ENCODE measurements around the gene CFAP52.
"Not testable (repeated sequence)": the region's sequence is repeated elsewhere in the genome, so short reads cannot be mapped to it uniquely, and the experiment has no call there.

Gene CFAP52

GRCh38 chr17:9576521-9577372, at the start of gene CFAP52:
CFAP52 (plus strand) TSS chr17:9576642; CDS start chr17:9576696, 54 bp downstream.
- peak; percentile 53 to 57 for DNase-seq (ENCODE audit: low read depth in 2 of 2)

- DNase-seq (ENCODE audit: low read depth in 2 of 2): no peak
Observed at GRCh38 chr17:9527788-9528187, 48.7 kb upstream of the CFAP52 start.

GRCh38 chr17:9529033-9529700, 47.3 kb upstream of the CFAP52 start:
- no peak for DNase-seq (ENCODE audit: low read depth in 2 of 2)

- DNase-seq (ENCODE audit: low read depth in 2 of 2): no peak
Observed at GRCh38 chr17:9531034-9531433, 45.4 kb upstream of the CFAP52 start.

GRCh38 chr17:9532715-9533114, 43.7 kb upstream of the CFAP52 start:
- DNase-seq (ENCODE audit: low read depth in 2 of 2): no peak

- DNase-seq (ENCODE audit: low read depth in 2 of 2): no peak
Observed at GRCh38 chr17:9533441-9533840, 43.0 kb upstream of the CFAP52 start.

GRCh38 chr17:9536061-9536460, 40.4 kb upstream of the CFAP52 start:
- no peak for DNase-seq (ENCODE audit: low read depth in 2 of 2)

GRCh38 chr17:9537177-9537776, 39.2 kb upstream of the CFAP52 start:
- DNase-seq (ENCODE audit: low read depth in 2 of 2): no peak

- no peak for DNase-seq (ENCODE audit: low read depth in 2 of 2)
Observed at GRCh38 chr17:9538626-9539025, 37.8 kb upstream of the CFAP52 start.

- DNase-seq (ENCODE audit: low read depth in 2 of 2): no peak
Observed at GRCh38 chr17:9541718-9542117, 34.7 kb upstream of the CFAP52 start.

- DNase-seq (ENCODE audit: low read depth in 2 of 2): no peak
Observed at GRCh38 chr17:9544221-9544620, 32.2 kb upstream of the CFAP52 start.

- no peak for DNase-seq (ENCODE audit: low read depth in 2 of 2)
Observed at GRCh38 chr17:9549215-9549614, 27.2 kb upstream of the CFAP52 start.

GRCh38 chr17:9553181-9553580, 23.3 kb upstream of the CFAP52 start:
- no peak for DNase-seq (ENCODE audit: low read depth in 2 of 2)

GRCh38 chr17:9553596-9553995, 22.8 kb upstream of the CFAP52 start:
- no peak for DNase-seq (ENCODE audit: low read depth in 2 of 2)

GRCh38 chr17:9554715-9555114, 21.7 kb upstream of the CFAP52 start:
- not testable (repeated sequence) for DNase-seq (ENCODE audit: low read depth in 2 of 2)

- DNase-seq (ENCODE audit: low read depth in 2 of 2): no peak
Observed at GRCh38 chr17:9557161-9557755, 19.2 kb upstream of the CFAP52 start.

- no peak for DNase-seq (ENCODE audit: low read depth in 2 of 2)
Observed at GRCh38 chr17:9557857-9558256, 18.6 kb upstream of the CFAP52 start.

GRCh38 chr17:9564104-9564503, 12.3 kb upstream of the CFAP52 start:
- DNase-seq (ENCODE audit: low read depth in 2 of 2): no peak

- DNase-seq (ENCODE audit: low read depth in 2 of 2): no peak
Observed at GRCh38 chr17:9566067-9566466, 10.4 kb upstream of the CFAP52 start.

GRCh38 chr17:9566739-9567138, 9.7 kb upstream of the CFAP52 start:
- DNase-seq (ENCODE audit: low read depth in 2 of 2): not testable (repeated sequence)

- no peak for DNase-seq (ENCODE audit: low read depth in 2 of 2)
Observed at GRCh38 chr17:9568004-9568403, 8.4 kb upstream of the CFAP52 start.

- DNase-seq (ENCODE audit: low read depth in 2 of 2): no peak
Observed at GRCh38 chr17:9568957-9569588, 7.4 kb upstream of the CFAP52 start.

Measured in activated CD8-positive, alpha-beta memory T cell treated with anti-CD3 and anti-CD28 coated beads for 4 hours (primary cell).